PC-3 (cell line): ENCODE data around the gene GAS2L1. TPM values are rescaled to one million over a fixed set of nuclear protein-coding genes. Genes with fewer than 3 reads are reported as not detected.

Source experiments
- ATAC-seq: fragments of 200-7000 bp; cut with Tn5 transposase; 2 replicates; pipeline ENCODE4 v1.9.1; 2020; ENCODE audit warnings: mild to moderate bottlenecking, moderate library complexity
- BruUV-seq: library from RNA; stranded (reverse); fragments of 400-500 nt; replicated peaks from 2 replicates; lab custom pipeline; 2021; lab: Mats Ljungman, UMichigan
- CTCF ChIA-PET: fragments of 300-600 bp; sonication (Branson Sonifier 250); formaldehyde crosslinking; loops from one replicate; lab custom pipeline; 2022; ENCODE audit warnings: antibody characterized with exemption; lab: Charles Lee
- POLR2A ChIA-PET: fragments of 300-600 bp; sonication (Branson Sonifier 250); formaldehyde crosslinking; loops from one replicate; lab custom pipeline; 2022; ENCODE audit warnings: antibody characterized with exemption; ENCODE audit not compliant: unreplicated experiment; lab: Charles Lee
- DNase-seq: peaks from one replicate; pipeline ENCODE4 v3.0.0-alpha.2; 2015
- H2AFZ ChIP-seq: fragments of 300-600 bp; sonication (generic); 2 replicates; pipeline ENCODE4 v1.6.0; 2016; ENCODE audit warnings: antibody characterized with exemption, low read length
- H3F3A ChIP-seq: fragments of 300-600 bp; sonication (generic); one replicate; pipeline ENCODE4 v1.6.0; 2017; ENCODE audit warnings: antibody characterized with exemption, low read length, control low read depth, mild to moderate bottlenecking; ENCODE audit not compliant: unreplicated experiment
- H3K27ac ChIP-seq: fragments of 300-600 bp; sonication (generic); 2 replicates; pipeline ENCODE4 v1.5.1; 2016; ENCODE audit warnings: mild to moderate bottlenecking, low read length
- H3K27me3 ChIP-seq: fragments of 300-600 bp; sonication (generic); 2 replicates; pipeline ENCODE4 v1.6.1; 2016; ENCODE audit warnings: low read length, mixed read lengths
- H3K36me3 ChIP-seq: fragments of 300-600 bp; sonication (generic); 2 replicates; pipeline ENCODE4 v1.6.1; 2016; ENCODE audit warnings: low read depth, mixed run types, low read length, mixed read lengths
- H3K4me1 ChIP-seq: fragments of 300-600 bp; sonication (generic); 2 replicates; pipeline ENCODE4 v1.5.1; 2016; ENCODE audit warnings: low read length; ENCODE audit not compliant: insufficient read depth
- H3K4me2 ChIP-seq: fragments of 300-600 bp; sonication (generic); 2 replicates; pipeline ENCODE4 v1.6.0; 2016; ENCODE audit warnings: low read length
- H3K4me3 ChIP-seq: fragments of 300-600 bp; sonication (generic); 2 replicates; pipeline ENCODE4 v1.5.1; 2016; ENCODE audit warnings: mild to moderate bottlenecking, low read length, mixed read lengths
- H3K79me2 ChIP-seq: fragments of 300-600 bp; sonication (generic); 2 replicates; pipeline ENCODE4 v1.6.1; 2017; ENCODE audit warnings: low read length, mixed read lengths
- H3K9ac ChIP-seq: fragments of 300-600 bp; sonication (generic); 2 replicates; pipeline ENCODE4 v1.6.0; 2016; ENCODE audit warnings: mild to moderate bottlenecking, low read length
- H3K9me2 ChIP-seq: fragments of 300-600 bp; sonication (generic); replicated peaks from 2 replicates; pipeline ENCODE4 v1.6.1; 2016; ENCODE audit warnings: mixed run types, low read length, mixed read lengths
- H3K9me3 ChIP-seq: fragments of 300-600 bp; sonication (generic); 2 replicates; pipeline ENCODE4 v1.6.1; 2016; ENCODE audit warnings: low read length, mixed read lengths
- H4K20me1 ChIP-seq: fragments of 300-600 bp; sonication (generic); 2 replicates; pipeline ENCODE4 v1.6.1; 2016; ENCODE audit warnings: low read length, mixed read lengths
- EZH2 ChIP-seq: fragments of 300-600 bp; sonication (generic); IDR thresholded peaks from one replicate; pipeline ENCODE4 v1.6.1; 2017; ENCODE audit warnings: antibody characterized with exemption, mild to moderate bottlenecking, low read length; ENCODE audit not compliant: unreplicated experiment
- EZH2phosphoT487 ChIP-seq: fragments of 300-600 bp; sonication (generic); IDR thresholded peaks from 2 replicates; pipeline ENCODE4 v1.6.1; 2018; ENCODE audit warnings: mild to moderate bottlenecking, antibody characterized with exemption, low read length, borderline replicate concordance
- intact Hi-C: fragments of 100-400 bp; cut with micrococcal nuclease; formaldehyde crosslinking; loops from 2 replicates; pipeline ENCODE4 v1.9.0; 2023
- total RNA-seq: library from RNA; depleted of rRNA; stranded (reverse); fragments of >200 nt; gene quantifications from 2 replicates; pipeline ENCODE4 v1.2.3, GENCODE V29; 2014
- TF ChIP-seq, protein P1 (sequence below): fragments of 300-600 bp; sonication (generic); conservative IDR thresholded peaks from 2 replicates; pipeline ENCODE4 v1.5.1; 2017; ENCODE audit warnings: antibody characterized with exemption, low read depth, mild to moderate bottlenecking, low read length

GAS2L1 gene
- total RNA-seq, 1 experiment from 2014 or later: 58.4 TPM

DNA sequence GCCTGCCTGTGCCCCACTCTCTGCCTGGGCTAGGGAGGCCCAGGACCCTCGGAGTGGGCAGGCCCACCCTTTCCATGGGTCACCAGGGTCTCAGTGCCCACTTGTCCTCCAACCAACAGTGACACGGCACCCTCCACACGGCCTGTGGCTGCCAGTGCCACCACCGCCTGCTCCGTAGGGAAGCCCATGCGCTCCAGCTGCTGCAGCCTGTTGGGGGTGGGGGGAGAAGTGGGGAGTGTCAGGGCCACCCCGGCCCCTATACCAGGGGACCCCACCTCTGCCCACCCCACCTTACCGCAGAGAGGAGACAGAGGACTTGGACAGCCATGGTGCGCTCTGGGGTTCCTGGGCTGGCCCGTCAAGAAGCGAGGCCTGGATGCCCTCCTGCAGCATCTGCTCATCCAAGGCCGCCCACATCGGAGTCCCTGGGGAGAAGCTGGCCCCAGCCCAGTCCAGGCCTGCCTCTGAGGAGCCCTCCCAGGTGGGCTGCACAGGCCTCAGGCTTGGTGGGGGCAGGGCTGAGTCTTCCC lies 46.4 kb upstream of the GAS2L1 start:
- H2AFZ ChIP-seq: no peak overlapping the region
- no peaks in the 10 kb centered on the region for H3K9me2 ChIP-seq
- H3K9me3 ChIP-seq: no peaks in the 10 kb centered on the region
- ChIA-PET POLR2A (no interaction called here), CTCF (no interaction called here)
- H3K36me3 ChIP-seq: no peaks in the 10 kb centered on the region; the same call in 1 of the 2 replicates
- no peaks in the 10 kb centered on the region for H3K27me3 ChIP-seq
- H3K4me2 ChIP-seq: no peak overlapping the region
- H3K4me3 ChIP-seq: no peak overlapping the region
- H3K9ac ChIP-seq: no peak overlapping the region
- H4K20me1 ChIP-seq: no peaks in the 10 kb centered on the region
- H3F3A ChIP-seq: no peaks in the 10 kb centered on the region
- ATAC-seq: no peak
- H3K79me2 ChIP-seq: no peaks in the 10 kb centered on the region
- no TSS peak for BruUV-seq
- no peaks in the 10 kb centered on the region for H3K4me1 ChIP-seq
- H3K27ac ChIP-seq: no peak overlapping the region
- no peak for DNase-seq
- TF ChIP-seq EZH2 (no peak), EZH2phosphoT487 (no peak)
- TF ChIP-seq, protein P1, sequence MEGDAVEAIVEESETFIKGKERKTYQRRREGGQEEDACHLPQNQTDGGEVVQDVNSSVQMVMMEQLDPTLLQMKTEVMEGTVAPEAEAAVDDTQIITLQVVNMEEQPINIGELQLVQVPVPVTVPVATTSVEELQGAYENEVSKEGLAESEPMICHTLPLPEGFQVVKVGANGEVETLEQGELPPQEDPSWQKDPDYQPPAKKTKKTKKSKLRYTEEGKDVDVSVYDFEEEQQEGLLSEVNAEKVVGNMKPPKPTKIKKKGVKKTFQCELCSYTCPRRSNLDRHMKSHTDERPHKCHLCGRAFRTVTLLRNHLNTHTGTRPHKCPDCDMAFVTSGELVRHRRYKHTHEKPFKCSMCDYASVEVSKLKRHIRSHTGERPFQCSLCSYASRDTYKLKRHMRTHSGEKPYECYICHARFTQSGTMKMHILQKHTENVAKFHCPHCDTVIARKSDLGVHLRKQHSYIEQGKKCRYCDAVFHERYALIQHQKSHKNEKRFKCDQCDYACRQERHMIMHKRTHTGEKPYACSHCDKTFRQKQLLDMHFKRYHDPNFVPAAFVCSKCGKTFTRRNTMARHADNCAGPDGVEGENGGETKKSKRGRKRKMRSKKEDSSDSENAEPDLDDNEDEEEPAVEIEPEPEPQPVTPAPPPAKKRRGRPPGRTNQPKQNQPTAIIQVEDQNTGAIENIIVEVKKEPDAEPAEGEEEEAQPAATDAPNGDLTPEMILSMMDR: no peak
- intact Hi-C loops: no loop called here

DNA sequence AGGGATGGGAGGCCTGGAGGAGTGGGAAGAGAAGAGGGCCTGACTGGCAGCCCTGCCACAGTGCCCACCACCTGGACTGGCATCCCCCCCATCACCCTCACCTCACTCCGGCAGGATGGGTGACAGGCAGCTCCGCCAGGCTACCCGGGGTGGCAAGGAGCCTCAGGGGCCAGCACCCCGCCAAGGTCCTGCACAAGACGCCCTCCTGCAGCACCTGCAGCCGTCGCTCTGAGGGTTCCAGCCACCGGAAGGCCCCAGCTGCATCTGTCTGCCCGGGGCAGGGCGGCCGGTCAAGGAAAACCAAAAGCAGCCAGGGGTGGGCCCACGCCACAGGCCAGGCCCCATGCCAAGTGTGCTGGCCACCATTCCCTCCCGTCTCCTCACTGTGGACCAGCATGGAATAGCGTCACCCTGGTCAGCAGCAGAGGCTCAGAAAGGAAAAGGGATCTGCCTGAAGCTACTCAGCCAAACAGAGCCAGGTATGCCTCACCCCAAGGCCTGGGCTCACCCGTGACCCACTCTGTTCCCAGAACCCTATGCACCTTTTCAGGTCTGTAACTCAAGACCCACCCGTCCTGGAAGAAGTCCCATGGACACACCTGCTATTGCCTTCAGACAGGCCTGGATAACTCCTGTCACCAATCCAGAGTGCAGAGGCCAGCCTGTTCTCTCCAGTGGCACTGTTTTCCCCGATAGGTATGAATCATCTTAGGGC lies 45.7 kb upstream of the GAS2L1 start:
- H3K36me3 ChIP-seq: no peaks in the 10 kb centered on the region; the same call in 1 of the 2 replicates
- H2AFZ ChIP-seq: no peak overlapping the region
- no peaks in the 10 kb centered on the region for H3K9me2 ChIP-seq
- H3K4me3 ChIP-seq: no peak overlapping the region
- H3K4me2 ChIP-seq: no peak overlapping the region
- no peaks in the 10 kb centered on the region for H3K27me3 ChIP-seq
- DNase-seq: no peak
- H3K9me3 ChIP-seq: no peaks in the 10 kb centered on the region
- ChIA-PET CTCF (no interaction called here), POLR2A (no interaction called here)
- peak; percentile 25; the same call in 1 of the 2 replicates for ATAC-seq
- no TSS peak for BruUV-seq
- no peaks in the 10 kb centered on the region for H3K79me2 ChIP-seq
- no peaks in the 10 kb centered on the region for H4K20me1 ChIP-seq
- intact Hi-C loops: no loop called here
- H3K4me1 ChIP-seq: no peaks in the 10 kb centered on the region
- TF ChIP-seq EZH2 (no peak), EZH2phosphoT487 (no peak)
- TF ChIP-seq, protein P1: no peak
- H3F3A ChIP-seq: no peaks in the 10 kb centered on the region
- H3K9ac ChIP-seq: no peak overlapping the region
- no peak overlapping the region for H3K27ac ChIP-seq

DNA sequence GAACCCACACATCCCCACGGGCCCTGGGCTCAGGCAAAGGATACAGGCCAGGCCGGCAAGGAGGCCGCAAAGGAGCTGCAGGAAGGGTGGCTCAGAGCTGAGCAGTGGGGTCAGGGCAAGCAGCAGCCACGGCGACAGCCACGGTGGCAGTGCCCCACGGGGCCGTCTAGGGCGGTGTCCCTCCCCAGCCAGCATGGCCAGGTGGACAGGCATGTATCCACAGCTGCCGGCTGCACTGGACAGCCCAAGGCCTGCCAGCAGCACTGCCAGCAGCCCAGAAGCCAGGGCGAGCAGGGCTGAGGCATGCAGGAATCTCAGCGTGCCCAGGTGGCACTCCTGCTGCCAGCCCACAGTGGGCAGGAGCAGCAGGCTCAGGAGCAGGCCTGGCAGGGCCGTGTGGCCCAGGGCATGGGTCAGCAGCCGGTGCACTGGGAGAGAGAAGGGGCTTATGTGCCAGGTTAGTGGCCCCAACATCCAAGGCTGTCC lies 42.6 kb upstream of the GAS2L1 start:
- Histone ChIP-seq H3K36me3 (no peaks in the 10 kb centered on the region; the same call in 1 of the 2 replicates), H3K4me3 (no peak overlapping the region), H3K4me1 (peaks cover 10% of the 10 kb centered on the region; the same call in 1 of the 2 replicates), H4K20me1 (peaks cover 1% of the 10 kb centered on the region), H3K79me2 (peaks cover 30% of the 10 kb centered on the region), H3K9ac (no peak overlapping the region), H3F3A (no peaks in the 10 kb centered on the region), H2AFZ (no peak overlapping the region), H3K9me2 (no peaks in the 10 kb centered on the region), H3K27me3 (no peaks in the 10 kb centered on the region), H3K4me2 (no peak overlapping the region), H3K27ac (no peak overlapping the region), H3K9me3 (no peaks in the 10 kb centered on the region)
- ChIA-PET CTCF (no interaction called here), POLR2A (no interaction called here)
- ATAC-seq (no peak), DNase-seq (no peak)
- TF ChIP-seq, protein P1: no peak
- no peak for TF ChIP-seq EZH2
- TF ChIP-seq EZH2phosphoT487: no peak
- no TSS peak for BruUV-seq
- intact Hi-C loops: no loop called here
